Panc1 (cell line): ENCODE results near the gene BOD1L2. TPM values are rescaled to one million over a fixed set of nuclear protein-coding genes. Genes with fewer than 3 reads are reported as not detected.

Source experiments
- ATAC-seq: fragments of 200-7000 bp; cut with Tn5 transposase; 2 replicates; pipeline ENCODE4 v1.9.1; 2020; ENCODE audit warnings: mild to moderate bottlenecking, moderate library complexity
- BruUV-seq: library from RNA; stranded (reverse); fragments of 400-500 nt; replicated peaks from 2 replicates; lab custom pipeline; 2021; lab: Mats Ljungman, UMichigan
- CTCF ChIA-PET: fragments of 300-600 bp; sonication (Branson Sonifier 250); formaldehyde crosslinking; loops from one replicate; lab custom pipeline; 2022; ENCODE audit warnings: antibody characterized with exemption; lab: Charles Lee
- POLR2A ChIA-PET: fragments of 300-600 bp; sonication (Branson Sonifier 250); formaldehyde crosslinking; loops from one replicate; lab custom pipeline; 2022; ENCODE audit warnings: antibody characterized with exemption; lab: Charles Lee
- DNase-seq: peaks from one replicate; pipeline ENCODE4 v3.0.0-alpha.2; 2010; ENCODE audit warnings: low read depth, low spot score
- H3K27ac ChIP-seq: 2 replicates; pipeline ENCODE4 v1.5.1; 2011; ENCODE audit warnings: mild to moderate bottlenecking, low read length, inconsistent platforms
- H3K27me3 ChIP-seq: fragments of 200-500 bp; sonication (Bioruptor generic); 2 replicates; pipeline ENCODE4 v1.6.0; 2014; ENCODE audit warnings: low read length, inconsistent platforms; ENCODE audit not compliant: control insufficient read depth, insufficient read depth
- H3K36me3 ChIP-seq: fragments of 200-500 bp; sonication (Bioruptor generic); 2 replicates; pipeline ENCODE4 v1.5.1; 2014; ENCODE audit warnings: inconsistent platforms, mild to moderate bottlenecking, low read length, moderate library complexity; ENCODE audit not compliant: control insufficient read depth, insufficient read depth
- H3K4me1 ChIP-seq: 2 replicates; pipeline ENCODE4 v1.5.1; 2011; ENCODE audit warnings: inconsistent platforms, mild to moderate bottlenecking, low read length, moderate library complexity; ENCODE audit not compliant: control insufficient read depth, insufficient read depth
- H3K4me3 ChIP-seq, 2 experiments: 2 replicates each; pipeline ENCODE4 v1.5.1; 2011 to 2012; ENCODE audit warnings: low read depth in 2 of 2, low read length in 2 of 2, mild to moderate bottlenecking in 2 of 2, inconsistent platforms in 1 of 2, moderate library complexity in 1 of 2
- H3K9me3 ChIP-seq: fragments of 200-500 bp; sonication (Bioruptor generic); 2 replicates; pipeline ENCODE4 v1.5.1; 2014; ENCODE audit warnings: low read depth, mild to moderate bottlenecking, inconsistent platforms, low read length, moderate library complexity; ENCODE audit not compliant: control insufficient read depth, insufficient read depth
- CTCF ChIP-seq: fragments of 450-650 bp; IDR thresholded peaks from 2 replicates; pipeline ENCODE4 v1.5.1; 2017; ENCODE audit warnings: mild to moderate bottlenecking
- POLR2AphosphoS5 ChIP-seq: IDR thresholded peaks from 2 replicates; pipeline ENCODE4 v1.6.1; 2012; ENCODE audit warnings: mild to moderate bottlenecking, low read depth, low read length, moderate library complexity
- REST ChIP-seq, 2 experiments: IDR thresholded peaks; 2 replicates each; pipeline ENCODE4 v1.6.1; 2011 to 2012; ENCODE audit warnings: low read depth in 2 of 2, control low read depth in 1 of 2, low read length in 1 of 2, mild to moderate bottlenecking in 1 of 2, moderate library complexity in 1 of 2; ENCODE audit not compliant: insufficient read depth in 1 of 2
- SIN3A ChIP-seq: IDR thresholded peaks from 2 replicates; pipeline ENCODE4 v1.6.1; 2012; ENCODE audit warnings: low read depth, mild to moderate bottlenecking, low read length, moderate library complexity, borderline replicate concordance; ENCODE audit not compliant: insufficient read depth
- TCF7L2 ChIP-seq: IDR thresholded peaks from 2 replicates; pipeline ENCODE4 v1.6.1; 2011; ENCODE audit warnings: mild to moderate bottlenecking, low read depth, low read length, inconsistent platforms
- in situ Hi-C: cut with HindIII; loops from 2 replicates; pipeline ENCODE4 v1.10.0; 2016; ENCODE audit warnings: low sequenced_read_pairs, low pct_unique_long_range_greater_than_20kb
- intact Hi-C: fragments of 100-400 bp; cut with micrococcal nuclease; formaldehyde crosslinking; loops from one replicate; pipeline ENCODE4 v1.10.0; 2022; ENCODE audit not compliant: unreplicated experiment
- total RNA-seq: library from RNA; stranded (reverse); gene quantifications from one replicate; pipeline ENCODE4 v1.2.1, GENCODE V29; 2021; ENCODE audit not compliant: unreplicated experiment

Gene BOD1L2
- total RNA-seq, 1 experiment from 2014 or later: not detected

- Histone ChIP-seq H3K4me1 (no peaks in the 10 kb centered on the region), H3K4me3 (no peak overlapping the region), H3K36me3 (no peaks in the 10 kb centered on the region), H3K27ac (no peak overlapping the region), H3K27me3 (no peaks in the 10 kb centered on the region), H3K9me3 (no peaks in the 10 kb centered on the region)
- no peak for TF ChIP-seq CTCF
- CTCF ChIA-PET: no interaction called here
- no peak for DNase-seq
- intact Hi-C loops: no loop called here
- no peak for ATAC-seq
- in situ Hi-C loops: no loop called here
- no TSS peak for BruUV-seq
- POLR2A ChIA-PET: no interaction called here
Observed at GRCh38 chr18:57154191-57154830, 7.4 kb downstream of the BOD1L2 start.

GRCh38 chr18:57164401-57164800 is 17.5 kb downstream of the BOD1L2 start:
- CTCF ChIA-PET: no interaction called here
- BruUV-seq: no TSS peak
- DNase-seq (no peak), ATAC-seq (no peak)
- POLR2A ChIA-PET: no interaction called here
- H3K4me1 ChIP-seq: no peaks in the 10 kb centered on the region
- no peak overlapping the region for H3K27ac ChIP-seq
- TF ChIP-seq REST (IDR thresholded peaks at IDR 0.05; ENCODE audit: insufficient read depth in 1 of 2, low read depth in 2 of 2, low read length in 1 of 2): no peak
- no peak for TF ChIP-seq POLR2AphosphoS5
- no peak for TF ChIP-seq SIN3A
- no peak for TF ChIP-seq CTCF
- TF ChIP-seq TCF7L2: no peak
- intact Hi-C loops (no loop called here), in situ Hi-C loops (no loop called here)
- no peaks in the 10 kb centered on the region for H3K27me3 ChIP-seq
- H3K4me3 ChIP-seq: no peak overlapping the region
- H3K36me3 ChIP-seq: no peaks in the 10 kb centered on the region
- no peaks in the 10 kb centered on the region for H3K9me3 ChIP-seq
